Measurements from ENCODE around the gene AUTS2. TPM values are rescaled to one million over a fixed set of nuclear protein-coding genes. Genes with fewer than 3 reads are reported as not detected.

The AUTS2 gene
- total RNA-seq, 2 experiments from 2014 or later: 15.2 to 16.3 TPM

DNA sequence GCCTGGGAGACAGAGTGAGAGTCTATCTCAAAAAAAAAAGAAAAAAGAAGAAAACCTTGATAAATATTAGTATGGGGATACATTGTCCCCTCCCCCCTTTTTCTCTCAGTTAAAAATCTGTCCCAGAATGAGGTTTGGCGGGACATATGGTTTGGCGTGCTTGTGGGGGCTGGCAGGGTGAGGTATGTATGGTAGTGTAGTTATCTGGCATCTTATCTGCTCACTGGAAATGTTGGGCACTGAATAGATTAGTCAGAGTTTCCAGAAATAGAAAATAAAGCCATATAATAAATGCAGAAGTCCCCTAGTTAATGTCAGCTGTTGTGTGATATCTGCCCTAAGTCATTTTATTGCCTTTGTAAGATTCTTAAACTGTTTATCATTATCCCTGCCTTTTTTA lies 1136.1 kb downstream of the AUTS2 start:
- H3K4me1 Mint-ChIP-seq (ENCODE audit: low read depth): no peaks in the 10 kb centered on the region
- H3K36me3 Mint-ChIP-seq (ENCODE audit: low read depth): no peaks in the 10 kb centered on the region
- no peak overlapping the region for H3K27ac Mint-ChIP-seq
- H3K27me3 Mint-ChIP-seq (ENCODE audit: low read depth): no peaks in the 10 kb centered on the region
- ATAC-seq: no peak
- CTCF ChIA-PET: no interaction called here
- POLR2A ChIA-PET: no interaction called here
- no peak overlapping the region for H3K4me3 Mint-ChIP-seq
- H3K9me3 Mint-ChIP-seq (ENCODE audit: insufficient read depth): no peaks in the 10 kb centered on the region
- DNase-seq: no peak

DNA sequence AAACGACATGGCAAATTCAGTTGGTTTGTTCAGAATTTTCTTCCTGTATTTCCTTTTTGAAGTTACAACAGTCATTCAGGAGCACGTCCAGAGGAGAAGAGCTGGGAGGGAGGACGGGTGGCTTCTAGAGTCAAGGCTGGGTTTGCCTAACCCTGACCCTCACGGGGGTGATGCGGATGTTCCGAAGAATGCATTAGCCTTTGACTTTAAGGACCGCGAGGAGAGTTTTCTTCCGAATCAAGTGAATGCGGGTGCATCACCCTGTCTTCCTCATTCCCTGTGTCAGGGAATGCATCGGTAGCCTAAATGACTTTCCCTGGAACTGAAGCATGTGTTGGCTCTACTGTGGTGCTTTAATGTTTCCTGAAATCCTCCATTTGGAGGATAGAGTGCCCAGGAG lies 1137.0 kb downstream of the AUTS2 start:
- Mint-ChIP-seq H3K27me3 (ENCODE audit: low read depth) (no peaks in the 10 kb centered on the region), H3K36me3 (ENCODE audit: low read depth) (no peaks in the 10 kb centered on the region), H3K27ac (no peak overlapping the region), H3K4me3 (no peak overlapping the region), H3K9me3 (ENCODE audit: insufficient read depth) (no peaks in the 10 kb centered on the region), H3K4me1 (ENCODE audit: low read depth) (no peaks in the 10 kb centered on the region)
- ChIA-PET POLR2A (no interaction called here), CTCF (no interaction called here)
- no peak for DNase-seq
- ATAC-seq: no peak

- Mint-ChIP-seq H3K4me3 (no peak overlapping the region), H3K9me3 (ENCODE audit: insufficient read depth) (no peaks in the 10 kb centered on the region), H3K36me3 (ENCODE audit: low read depth) (no peaks in the 10 kb centered on the region), H3K27me3 (ENCODE audit: low read depth) (no peaks in the 10 kb centered on the region), H3K27ac (no peak overlapping the region), H3K4me1 (ENCODE audit: low read depth) (no peaks in the 10 kb centered on the region)
- ATAC-seq (no peak), DNase-seq (no peak)
- CTCF ChIA-PET: no interaction called here
- POLR2A ChIA-PET: no interaction called here
These were observed 1138.6 kb downstream of the AUTS2 start for GRCh38 chr7:70736715-70737460.

DNA sequence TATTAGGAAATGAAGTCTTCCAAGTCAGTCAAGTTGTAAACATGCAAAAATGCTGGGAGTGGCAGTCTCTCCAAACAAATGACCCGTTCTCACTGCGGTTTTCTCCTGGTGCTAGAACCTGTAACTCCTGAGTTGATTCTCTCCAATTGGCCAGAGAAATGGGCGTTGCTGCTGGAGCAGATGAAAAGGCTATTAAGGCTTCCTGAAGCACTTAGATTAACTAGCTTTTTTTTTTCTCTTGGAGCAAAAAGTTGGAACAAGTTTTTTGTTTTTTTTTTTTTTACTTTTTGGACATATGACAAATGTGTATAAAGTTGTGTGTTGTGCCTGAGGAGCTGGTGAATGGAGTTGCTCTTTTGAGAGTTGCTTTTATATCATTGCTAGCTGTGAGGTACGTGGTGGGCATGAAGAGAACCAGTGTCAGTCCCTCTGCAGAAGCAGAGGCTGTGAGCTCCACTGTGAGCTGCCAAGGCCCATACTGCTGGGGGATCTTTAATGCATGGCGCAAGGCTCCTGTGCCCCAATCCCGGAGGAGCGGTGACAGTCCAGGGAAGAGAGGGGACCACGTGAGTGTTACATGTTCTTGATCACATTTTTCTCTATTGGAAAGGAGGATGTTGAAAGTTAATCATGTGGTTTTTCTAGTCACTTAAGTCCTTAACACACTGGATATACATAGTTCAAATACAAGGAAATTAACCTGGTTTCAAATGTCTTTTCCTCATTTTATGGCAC lies 1140.0 kb downstream of the AUTS2 start:
- Mint-ChIP-seq H3K27ac (no peak overlapping the region), H3K9me3 (ENCODE audit: insufficient read depth) (no peaks in the 10 kb centered on the region), H3K4me3 (no peak overlapping the region), H3K27me3 (ENCODE audit: low read depth) (no peaks in the 10 kb centered on the region), H3K4me1 (ENCODE audit: low read depth) (peaks cover 2% of the 10 kb centered on the region), H3K36me3 (ENCODE audit: low read depth) (no peaks in the 10 kb centered on the region)
- ChIA-PET POLR2A (no interaction called here), CTCF (interaction anchor here (0.7 kb wide), 1 partner anchor 15 kb away, joined by 3 read pairs; no protein-coding TSS in a partner anchor)
- ATAC-seq (no peak), DNase-seq (no peak)

- no peak overlapping the region for H3K4me3 Mint-ChIP-seq
- CTCF ChIA-PET: no interaction called here
- H3K27ac Mint-ChIP-seq: no peak overlapping the region
- DNase-seq (no peak), ATAC-seq (no peak)
- POLR2A ChIA-PET: no interaction called here
- peaks cover 6% of the 10 kb centered on the region for H3K4me1 Mint-ChIP-seq (ENCODE audit: low read depth)
- no peaks in the 10 kb centered on the region for H3K27me3 Mint-ChIP-seq (ENCODE audit: low read depth)
- no peaks in the 10 kb centered on the region for H3K36me3 Mint-ChIP-seq (ENCODE audit: low read depth)
- H3K9me3 Mint-ChIP-seq (ENCODE audit: insufficient read depth): no peaks in the 10 kb centered on the region
These were observed 1141.5 kb downstream of the AUTS2 start for GRCh38 chr7:70739646-70740210.

DNA sequence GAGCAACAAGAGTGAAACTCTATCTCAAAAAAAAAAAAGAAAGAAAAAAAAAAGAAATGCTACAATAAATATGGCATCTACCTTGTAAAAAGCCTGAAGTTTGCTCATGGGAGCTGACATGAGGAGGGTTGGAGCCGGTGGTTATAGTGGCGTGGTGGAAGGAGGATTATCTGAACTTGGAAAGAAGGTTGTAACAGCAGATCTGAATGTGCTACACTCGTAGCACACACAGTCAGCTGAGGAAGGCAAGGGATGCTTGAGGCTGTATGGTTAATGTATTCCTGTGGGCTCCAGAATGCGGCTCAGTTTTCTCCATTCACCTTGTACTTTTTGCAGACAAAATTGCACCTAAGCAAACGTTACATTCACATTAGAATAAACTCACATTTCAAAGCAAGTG lies 1143.4 kb downstream of the AUTS2 start:
- Mint-ChIP-seq H3K9me3 (ENCODE audit: insufficient read depth) (no peaks in the 10 kb centered on the region), H3K4me1 (ENCODE audit: low read depth) (peaks cover 6% of the 10 kb centered on the region), H3K36me3 (ENCODE audit: low read depth) (no peaks in the 10 kb centered on the region), H3K27me3 (ENCODE audit: low read depth) (no peaks in the 10 kb centered on the region), H3K4me3 (no peak overlapping the region), H3K27ac (no peak overlapping the region)
- POLR2A ChIA-PET: no interaction called here
- CTCF ChIA-PET: no interaction called here
- DNase-seq (no peak), ATAC-seq (no peak)

GRCh38 chr7:70743531-70744325 lies 1145.5 kb downstream of the AUTS2 start:
- ATAC-seq: no peak
- Mint-ChIP-seq H3K4me1 (ENCODE audit: low read depth) (peaks cover 6% of the 10 kb centered on the region), H3K36me3 (ENCODE audit: low read depth) (no peaks in the 10 kb centered on the region), H3K9me3 (ENCODE audit: insufficient read depth) (no peaks in the 10 kb centered on the region), H3K27me3 (ENCODE audit: low read depth) (no peaks in the 10 kb centered on the region), H3K27ac (no peak overlapping the region), H3K4me3 (no peak overlapping the region)
- no peak for DNase-seq
- ChIA-PET POLR2A (no interaction called here), CTCF (no interaction called here)

- peaks cover 6% of the 10 kb centered on the region for H3K4me1 Mint-ChIP-seq (ENCODE audit: low read depth)
- H3K27ac Mint-ChIP-seq: no peak overlapping the region
- H3K4me3 Mint-ChIP-seq: no peak overlapping the region
- no peaks in the 10 kb centered on the region for H3K27me3 Mint-ChIP-seq (ENCODE audit: low read depth)
- no peaks in the 10 kb centered on the region for H3K9me3 Mint-ChIP-seq (ENCODE audit: insufficient read depth)
- ATAC-seq (no peak), DNase-seq (no peak)
- H3K36me3 Mint-ChIP-seq (ENCODE audit: low read depth): no peaks in the 10 kb centered on the region
- ChIA-PET CTCF (no interaction called here), POLR2A (no interaction called here)
These were observed 1146.2 kb downstream of the AUTS2 start for GRCh38 chr7:70744492-70744891.

DNA sequence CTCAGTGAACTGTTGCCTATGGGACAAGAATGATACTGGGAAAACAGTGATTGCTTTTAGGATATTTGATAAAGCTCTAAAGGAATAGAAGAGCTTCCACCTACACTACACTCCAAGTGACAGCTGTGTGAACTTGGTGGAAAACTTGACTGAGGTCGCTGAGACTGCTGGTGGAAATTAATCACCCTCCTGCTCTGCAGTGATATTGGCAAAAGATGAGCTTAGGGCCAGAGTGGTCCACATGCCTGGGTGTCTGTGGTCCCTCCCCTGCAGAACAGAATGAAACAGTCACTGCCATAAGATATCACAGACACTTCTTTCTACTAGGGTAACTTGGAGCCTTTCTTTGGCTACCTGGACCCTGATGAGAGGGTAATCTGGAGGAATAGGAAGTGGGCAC lies 1151.6 kb downstream of the AUTS2 start:
- no peaks in the 10 kb centered on the region for H3K27me3 Mint-ChIP-seq (ENCODE audit: low read depth)
- H3K27ac Mint-ChIP-seq: no peak overlapping the region
- ATAC-seq: no peak
- ChIA-PET CTCF (no interaction called here), POLR2A (no interaction called here)
- H3K4me3 Mint-ChIP-seq: no peak overlapping the region
- no peaks in the 10 kb centered on the region for H3K36me3 Mint-ChIP-seq (ENCODE audit: low read depth)
- no peak for DNase-seq
- no peaks in the 10 kb centered on the region for H3K4me1 Mint-ChIP-seq (ENCODE audit: low read depth)
- no peaks in the 10 kb centered on the region for H3K9me3 Mint-ChIP-seq (ENCODE audit: insufficient read depth)

GRCh38 chr7:70751895-70752294 lies 1153.6 kb downstream of the AUTS2 start:
- ATAC-seq (no peak), DNase-seq (no peak)
- Mint-ChIP-seq H3K4me3 (no peak overlapping the region), H3K36me3 (ENCODE audit: low read depth) (no peaks in the 10 kb centered on the region), H3K27me3 (ENCODE audit: low read depth) (no peaks in the 10 kb centered on the region), H3K27ac (no peak overlapping the region), H3K4me1 (ENCODE audit: low read depth) (no peaks in the 10 kb centered on the region), H3K9me3 (ENCODE audit: insufficient read depth) (no peaks in the 10 kb centered on the region)
- ChIA-PET POLR2A (no interaction called here), CTCF (no interaction called here)

- H3K36me3 Mint-ChIP-seq (ENCODE audit: low read depth): no peaks in the 10 kb centered on the region
- ChIA-PET CTCF (no interaction called here), POLR2A (no interaction called here)
- no peaks in the 10 kb centered on the region for H3K4me1 Mint-ChIP-seq (ENCODE audit: low read depth)
- no peak overlapping the region for H3K4me3 Mint-ChIP-seq
- DNase-seq (no peak), ATAC-seq (no peak)
- no peak overlapping the region for H3K27ac Mint-ChIP-seq
- no peaks in the 10 kb centered on the region for H3K27me3 Mint-ChIP-seq (ENCODE audit: low read depth)
- no peaks in the 10 kb centered on the region for H3K9me3 Mint-ChIP-seq (ENCODE audit: insufficient read depth)
These were observed 1154.5 kb downstream of the AUTS2 start for GRCh38 chr7:70752794-70753241.

- H3K27ac Mint-ChIP-seq: no peak overlapping the region
- no peaks in the 10 kb centered on the region for H3K36me3 Mint-ChIP-seq (ENCODE audit: low read depth)
- H3K4me1 Mint-ChIP-seq (ENCODE audit: low read depth): no peaks in the 10 kb centered on the region
- no peak overlapping the region for H3K4me3 Mint-ChIP-seq
- ChIA-PET POLR2A (no interaction called here), CTCF (no interaction called here)
- no peaks in the 10 kb centered on the region for H3K9me3 Mint-ChIP-seq (ENCODE audit: insufficient read depth)
- H3K27me3 Mint-ChIP-seq (ENCODE audit: low read depth): no peaks in the 10 kb centered on the region
- DNase-seq (no peak), ATAC-seq (no peak)
These were observed 1158.5 kb downstream of the AUTS2 start for GRCh38 chr7:70756789-70757188.

Data from activated CD8-positive, alpha-beta T cell treated with anti-CD3 and anti-CD28 coated beads, Interleukin-2, amount 10 ng/mL, durations not matched to agents 7 days and 5 days (primary cell).